K562 (cell line): Measurements from ENCODE around the gene PRF1. TPM values are rescaled to one million over a fixed set of nuclear protein-coding genes. Genes with fewer than 3 reads are reported as not detected.
A peak's percentile ranks its signal among the peaks of the same experiment; 100 is the strongest.

Experiments used
- CBFB ChIP-seq: sonication (generic); formaldehyde crosslinking; IDR thresholded peaks from 2 replicates; pipeline ENCODE4 v1.4.0; 2020; ENCODE audit warnings: mild to moderate bottlenecking, missing genetic modification reagents
- DACH1 ChIP-seq: fragments of 450-650 bp; IDR thresholded peaks from 2 replicates; pipeline ENCODE4 v1.6.1; 2018; ENCODE audit not compliant: partially characterized antibody
- E2F8 ChIP-seq: fragments of 450-650 bp; IDR thresholded peaks from 2 replicates; pipeline ENCODE4 v1.7.1; 2018; ENCODE audit warnings: mild to moderate bottlenecking, low read depth; ENCODE audit not compliant: partially characterized antibody
- EP300 ChIP-seq: IDR thresholded peaks from 2 replicates; pipeline ENCODE4 v1.6.1; 2012; ENCODE audit warnings: low read length, improper control_type of control experiment
- FOXA3 ChIP-seq, 2 experiments: fragments of 450-650 bp in 1 of 2; sonication (generic) in 1 of 2; formaldehyde crosslinking; IDR thresholded peaks in 1 of 2; conservative IDR thresholded peaks in 1 of 2; 2 replicates each; pipeline versions ENCODE4 v1.4.0 to v1.8.0; 2020 to 2022; ENCODE audit warnings: mild to moderate bottlenecking in 2 of 2, missing genetic modification reagents in 1 of 2
- HINFP ChIP-seq: fragments of 450-650 bp; conservative IDR thresholded peaks from 2 replicates; pipeline ENCODE4 v1.6.1; 2016; ENCODE audit warnings: missing genetic modification characterization, low read depth, mild to moderate bottlenecking, control low read depth, missing compliant biosample characterization
- JUND ChIP-seq, 2 experiments: IDR thresholded peaks; 2 replicates in 1 of 2; 3 replicates in 1 of 2; pipeline ENCODE4 v1.6.1; 2011; ENCODE audit warnings: borderline replicate concordance in 2 of 2, low read depth in 2 of 2, low read length in 2 of 2, improper control_type of control experiment in 1 of 2, missing biosample characterization in 1 of 2, missing genetic modification characterization in 1 of 2, missing genetic modification reagents in 1 of 2
- MITF ChIP-seq: IDR thresholded peaks from 2 replicates; pipeline ENCODE4 v1.6.1; 2014; ENCODE audit warnings: antibody characterized with exemption
- NEUROD1 ChIP-seq: fragments of 150-350 bp; IDR thresholded peaks from 2 replicates; pipeline ENCODE4 v1.6.1; 2014; ENCODE audit warnings: borderline replicate concordance, low read length, low read depth; ENCODE audit not compliant: partially characterized antibody
- NR4A1 ChIP-seq, 2 experiments: fragments of 250-450 bp in 1 of 2; fragments of 450-650 bp in 1 of 2; sonication (Bioruptor Pico) in 1 of 2; IDR thresholded peaks; 2 replicates each; pipeline versions ENCODE4 v1.4.0 to v1.6.1; 2016 to 2020; ENCODE audit warnings: mild to moderate bottlenecking in 2 of 2, missing compliant biosample characterization in 1 of 2, missing genetic modification characterization in 1 of 2, moderate library complexity in 1 of 2
- OTX1 ChIP-seq: fragments of 450-650 bp; formaldehyde crosslinking; IDR thresholded peaks from 2 replicates; pipeline ENCODE4 v1.4.0; 2022; ENCODE audit warnings: mild to moderate bottlenecking
- PRDM10 ChIP-seq: fragments of 450-650 bp; IDR thresholded peaks from 2 replicates; pipeline ENCODE4 v1.6.1; 2018; ENCODE audit not compliant: partially characterized antibody
- RBFOX2 ChIP-seq: fragments of 200-400 bp; formaldehyde crosslinking; IDR thresholded peaks from 2 replicates; pipeline ENCODE4 v1.6.1; 2017; ENCODE audit warnings: low read depth, mild to moderate bottlenecking, low read length, moderate library complexity
- ZNF384 ChIP-seq: IDR thresholded peaks from 2 replicates; pipeline ENCODE4 v1.6.1; 2012; ENCODE audit warnings: low read depth, low read length, improper control_type of control experiment
- ZNF551 ChIP-seq: fragments of 250-450 bp; sonication (Bioruptor Pico); IDR thresholded peaks from 2 replicates; pipeline ENCODE4 v1.5.0; 2021; ENCODE audit warnings: mild to moderate bottlenecking, moderate library complexity
- polyA plus RNA-seq, 8 experiments: library from polyadenylated mRNA; depleted of rRNA in 4 of 8; stranded (reverse) in 5 of 8; unstranded in 3 of 8; fragments of >200 nt; fragmentation: Nextera tagmentation in 2 of 8; fragmentation: Illumina TruSeq in 1 of 8; extraction: Ambion mirVana in 2 of 8; extraction: Trizol in 1 of 8; gene quantifications; 2 replicates each; pipeline versions ENCODE4 v1.2.1 to v1.2.3, GENCODE V29; 2011 to 2014; ENCODE audit warnings: inconsistent platforms in 1 of 8, missing spikeins in 1 of 8
- total RNA-seq, 7 experiments: library from RNA; depleted of rRNA in 6 of 7; stranded (reverse); fragments of >200 nt in 6 of 7; fragmentation: Illumina TruSeq in 2 of 7; extraction: Trizol in 2 of 7; gene quantifications; 2 replicates each; pipeline versions ENCODE4 v1.2.1 to v1.2.3, GENCODE V29; 2011 to 2021; ENCODE audit warnings: low replicate concordance in 1 of 7

The PRF1 gene
- total and polyA plus RNA-seq, 9 of the 15 experiments (the other 6 are each of a cell fraction or from before 2014, with no cell fraction given) = 3.8 to 8.6 (median 6.3) TPM

- TF ChIP-seq HINFP (tag) (no peak), E2F8 (no peak), ZNF384 (no peak), MITF (no peak), FOXA3 (CRISPR knock-in tag; conservative IDR thresholded peaks at IDR 0.05 in 1 of 2, IDR thresholded peaks at IDR 0.05 in 1 of 2) (no peak), PRDM10 (no peak), ZNF551 (no peak), NEUROD1 (no peak), OTX1 (no peak), EP300 (peak; percentile 50; the same call in 1 of the 2 replicates), RBFOX2 (peak; percentile 37; the same call in 1 of the 2 replicates), CBFB (CRISPR knock-in tag) (no peak), NR4A1 (CRISPR knock-in tag; IDR thresholded peaks at IDR 0.05) (no peak), NR4A1 (tag; IDR thresholded peaks at IDR 0.05) (peak; percentile 56; the same call in 1 of the 2 replicates), DACH1 (no peak), JUND (IDR thresholded peaks at IDR 0.05; ENCODE audit: borderline replicate concordance, low read depth, low read length) (peak; percentile 34; the same call in 1 of the 2 replicates), JUND (tag; IDR thresholded peaks at IDR 0.05; ENCODE audit: borderline replicate concordance, low read depth, low read length) (no peak; the same call in 2 of the 3 replicates)
Measured at GRCh38 chr10:70600512-70601395, 1.8 kb downstream of the PRF1 start (continued).
